ENCODE results near the gene SPAG5. TPM values are rescaled to one million over a fixed set of nuclear protein-coding genes. Genes with fewer than 3 reads are reported as not detected.
A peak's percentile ranks its signal among the peaks of the same experiment; 100 is the strongest.

Gene SPAG5
- total RNA-seq, 1 experiment from 2014 or later, result 84.1 TPM

- DNase-seq (ENCODE audit: low read depth), result no peak
Measured at GRCh38 chr17:28573966-28574480, 24.8 kb downstream of the SPAG5 start.

GRCh38 chr17:28573521-28573920 is 25.3 kb downstream of the SPAG5 start:
- DNase-seq (ENCODE audit: low read depth), result no peak

DNA sequence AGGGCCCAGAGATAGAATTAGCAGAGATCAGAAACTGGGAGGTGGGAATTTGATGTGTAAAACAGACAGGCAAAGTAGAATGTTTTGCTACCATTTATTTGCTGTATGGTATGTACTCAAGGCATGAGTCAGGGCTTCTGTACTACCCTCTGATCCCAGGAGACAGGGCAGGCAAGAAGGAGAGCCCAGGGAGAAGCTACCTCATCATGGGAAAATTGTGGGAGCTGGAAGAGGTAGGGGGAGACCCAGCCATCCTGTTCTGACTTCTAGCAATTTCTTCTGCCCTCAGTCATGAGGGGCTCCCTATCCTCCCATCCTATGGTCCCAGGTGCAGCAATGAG is 25.8 kb downstream of the SPAG5 start:
- no peak for DNase-seq (ENCODE audit: low read depth)

GRCh38 chr17:28572259-28573039 is 26.4 kb downstream of the SPAG5 start:
- no peak for DNase-seq (ENCODE audit: low read depth)

DNA sequence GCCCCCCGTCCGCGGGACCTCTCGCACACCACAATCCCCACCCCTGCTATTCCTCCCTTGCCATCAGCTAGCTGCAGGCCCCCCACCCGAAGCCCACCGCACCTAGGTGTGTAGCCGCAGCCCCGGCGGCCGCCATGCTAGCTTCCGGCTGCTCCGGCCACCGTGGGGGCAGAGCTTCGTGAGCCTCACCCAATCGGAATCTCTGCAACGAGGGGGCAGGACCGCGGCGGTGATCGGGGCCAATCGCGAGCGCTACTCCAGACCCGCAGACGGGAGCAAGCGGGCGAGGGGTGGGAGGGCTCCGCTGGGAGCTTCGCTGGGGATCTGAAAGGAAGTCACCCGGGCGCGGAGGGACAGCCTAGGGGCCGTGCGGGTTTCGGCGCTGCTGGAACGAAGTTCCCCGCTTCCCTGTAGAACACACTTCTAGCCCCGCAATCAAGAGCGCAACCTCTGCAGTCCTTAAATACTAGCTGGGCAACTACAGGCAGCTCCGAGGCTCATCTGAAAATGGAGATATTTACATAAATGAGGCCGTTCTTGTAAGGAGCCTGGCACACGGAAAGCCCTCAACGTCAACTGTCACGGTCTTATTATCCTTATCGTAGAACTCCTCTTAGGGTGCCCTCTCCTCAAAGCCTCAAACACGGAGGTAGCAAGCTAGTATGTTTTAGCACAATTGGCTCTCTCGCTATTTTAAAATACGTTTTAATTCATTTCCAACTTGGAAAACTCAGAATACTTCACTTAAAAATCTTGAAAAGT is 27.3 kb downstream of the SPAG5 start, which contains the start of gene PIGS:
TSS of gene PIGS (minus strand) at position 164 of the 762 bp plus-strand sequence. CDS start at position 136, 28 bp downstream.
- DNase-seq (ENCODE audit: low read depth), result peak; percentile 90

DNA sequence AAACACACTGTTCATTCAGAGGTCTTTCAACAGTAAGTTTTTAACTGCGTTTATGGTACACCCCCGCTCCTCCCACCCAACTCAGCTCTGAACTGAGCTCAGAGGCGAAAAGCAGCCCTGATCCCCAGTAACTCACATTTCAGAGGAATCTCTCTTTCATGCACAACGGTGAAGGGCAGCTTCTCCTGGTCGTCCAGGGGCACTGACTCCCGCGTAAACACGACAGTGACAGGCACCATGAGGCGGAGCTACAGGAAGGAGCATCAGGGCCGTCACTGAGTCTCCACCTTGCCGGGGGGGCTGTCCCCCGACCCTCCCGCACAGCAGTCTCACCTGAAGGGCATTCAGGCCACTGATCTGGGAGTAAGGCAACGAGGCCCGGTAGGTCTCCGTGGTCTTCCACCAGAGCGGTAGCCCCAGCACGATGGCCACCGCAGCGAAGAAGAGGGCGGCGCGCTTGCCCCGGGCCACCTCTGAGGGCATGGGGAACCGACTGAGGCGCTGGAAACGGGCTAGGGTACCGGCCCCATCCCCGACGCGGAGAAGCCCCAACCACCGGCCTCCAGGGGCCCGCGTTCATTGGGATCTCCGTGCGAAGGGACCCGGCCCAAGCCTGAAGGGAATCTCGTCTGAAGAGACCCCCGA is 28.0 kb downstream of the SPAG5 start:
- DNase-seq (ENCODE audit: low read depth), result peak; percentile 21

- DNase-seq (ENCODE audit: low read depth), result no peak
Measured at GRCh38 chr17:28569446-28569845, 29.4 kb downstream of the SPAG5 start.

GRCh38 chr17:28567604-28568003 is 31.2 kb downstream of the SPAG5 start:
- DNase-seq (ENCODE audit: low read depth), result no peak

GRCh38 chr17:28563475-28563874 is 35.4 kb downstream of the SPAG5 start:
- peak; percentile 39 for DNase-seq (ENCODE audit: low read depth)

GRCh38 chr17:28555022-28555421 is 43.8 kb downstream of the SPAG5 start:
- DNase-seq (ENCODE audit: low read depth), result no peak

GRCh38 chr17:28554565-28554964 is 44.3 kb downstream of the SPAG5 start:
- DNase-seq (ENCODE audit: low read depth), result no peak

- no peak for DNase-seq (ENCODE audit: low read depth)
Measured at GRCh38 chr17:28553000-28553505, 45.8 kb downstream of the SPAG5 start.

DNA sequence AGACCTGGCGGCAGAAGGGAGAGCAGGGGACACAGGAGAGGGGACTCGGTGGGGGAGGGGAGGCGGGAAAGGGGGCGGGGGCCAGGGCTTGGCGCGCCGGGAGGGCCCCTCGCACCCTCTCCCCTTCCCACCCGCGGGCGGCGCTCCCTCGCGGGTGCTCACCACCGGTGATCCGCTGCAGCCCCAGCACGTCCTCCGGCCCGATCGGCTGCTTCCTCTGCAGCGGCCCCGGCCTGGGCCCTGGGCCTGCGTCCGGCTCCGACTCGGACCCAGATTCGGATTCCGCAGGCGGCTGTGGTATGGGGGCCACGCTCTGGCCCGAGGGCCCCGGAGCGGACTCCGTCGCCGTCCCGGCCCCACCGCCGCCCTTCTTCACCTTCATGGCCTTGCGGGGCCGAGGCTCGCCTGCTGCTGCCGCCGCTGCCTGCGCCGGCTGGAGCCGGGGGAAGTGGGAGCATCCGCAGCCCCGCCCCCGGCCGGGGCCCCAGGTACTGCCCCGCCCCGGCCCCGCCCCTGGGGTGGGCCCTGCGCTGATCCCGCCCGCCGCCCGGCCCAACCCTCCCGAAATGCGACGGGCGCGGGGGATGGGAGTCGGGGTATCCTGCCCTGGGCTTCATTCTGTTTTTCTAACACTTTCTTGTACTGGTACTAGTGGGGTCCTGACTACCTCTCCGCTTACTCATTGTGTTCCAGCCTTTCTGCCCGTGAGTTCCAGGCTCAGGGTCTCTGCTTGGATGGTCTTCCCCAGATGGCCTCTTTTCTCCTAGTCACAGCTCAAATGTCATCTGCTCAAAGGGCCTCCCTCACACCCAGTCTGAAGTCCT is 46.4 kb downstream of the SPAG5 start, which contains the start of gene UNC119:
TSS of gene UNC119 (minus strand) at position 449 of the 824 bp plus-strand sequence. CDS start at position 382, 67 bp downstream.
- DNase-seq (ENCODE audit: low read depth), result peak; percentile 63

DNA sequence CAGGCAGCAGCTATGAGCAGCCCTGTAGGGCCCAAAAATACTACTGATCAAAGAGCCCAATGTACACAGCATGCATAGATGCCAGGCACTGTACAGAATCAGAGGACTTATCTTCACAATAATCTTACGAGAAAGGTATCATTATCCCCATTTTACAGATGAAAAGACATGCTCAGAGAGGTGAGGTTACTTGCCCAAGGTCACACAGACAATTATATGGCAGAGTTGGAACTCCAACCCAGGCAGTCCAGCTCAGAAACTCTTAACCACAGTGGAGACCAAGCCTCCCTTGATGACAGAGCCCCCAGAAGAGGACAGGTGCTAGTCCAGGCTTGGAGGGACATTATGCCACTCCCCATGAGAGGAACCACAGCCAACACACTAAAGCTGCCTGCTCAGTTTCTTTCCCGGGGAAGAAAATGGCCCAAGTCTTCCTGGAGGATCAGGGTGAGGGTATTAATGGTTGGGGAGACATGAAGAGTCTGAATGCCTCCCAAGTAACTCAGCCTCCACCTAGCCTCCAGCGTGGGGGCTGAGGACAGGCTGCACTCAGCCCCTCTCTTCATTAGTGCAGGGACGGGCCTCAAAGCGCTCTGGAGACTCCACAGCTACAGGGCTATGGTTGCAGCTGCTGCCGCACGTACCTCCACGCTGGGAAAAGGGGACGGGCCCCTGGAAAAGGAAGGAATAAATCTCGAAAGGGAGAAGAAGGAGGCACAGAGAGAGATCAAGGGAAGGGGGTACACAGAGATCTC is 47.2 kb downstream of the SPAG5 start:
- DNase-seq (ENCODE audit: low read depth), result no peak

DNA sequence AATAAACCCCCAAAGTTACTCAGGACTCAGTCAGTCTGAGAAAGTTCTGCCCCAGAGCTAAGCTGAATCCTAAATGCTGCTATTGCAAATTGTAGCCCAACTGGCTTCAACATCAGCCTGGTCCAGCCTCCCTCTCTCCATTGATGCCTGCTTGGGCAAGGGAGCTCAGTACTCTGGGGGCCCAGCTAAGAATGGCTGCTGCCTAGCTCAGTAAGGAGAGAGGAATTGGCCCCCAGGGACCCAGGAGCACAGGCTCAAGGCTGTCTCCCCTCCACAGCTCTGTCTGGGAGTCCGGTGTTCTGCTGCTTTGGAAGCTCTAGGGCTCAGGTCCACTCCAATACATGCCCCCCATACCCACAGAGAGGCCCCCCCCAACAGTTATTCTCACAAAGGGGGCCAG is 48.0 kb downstream of the SPAG5 start:
- no peak for DNase-seq (ENCODE audit: low read depth)

GRCh38 chr17:28549236-28550132 is 49.3 kb downstream of the SPAG5 start:
- DNase-seq (ENCODE audit: low read depth), result no peak

GRCh38 chr17:28548417-28549130 is 50.3 kb downstream of the SPAG5 start:
- DNase-seq (ENCODE audit: low read depth), result no peak

DNA sequence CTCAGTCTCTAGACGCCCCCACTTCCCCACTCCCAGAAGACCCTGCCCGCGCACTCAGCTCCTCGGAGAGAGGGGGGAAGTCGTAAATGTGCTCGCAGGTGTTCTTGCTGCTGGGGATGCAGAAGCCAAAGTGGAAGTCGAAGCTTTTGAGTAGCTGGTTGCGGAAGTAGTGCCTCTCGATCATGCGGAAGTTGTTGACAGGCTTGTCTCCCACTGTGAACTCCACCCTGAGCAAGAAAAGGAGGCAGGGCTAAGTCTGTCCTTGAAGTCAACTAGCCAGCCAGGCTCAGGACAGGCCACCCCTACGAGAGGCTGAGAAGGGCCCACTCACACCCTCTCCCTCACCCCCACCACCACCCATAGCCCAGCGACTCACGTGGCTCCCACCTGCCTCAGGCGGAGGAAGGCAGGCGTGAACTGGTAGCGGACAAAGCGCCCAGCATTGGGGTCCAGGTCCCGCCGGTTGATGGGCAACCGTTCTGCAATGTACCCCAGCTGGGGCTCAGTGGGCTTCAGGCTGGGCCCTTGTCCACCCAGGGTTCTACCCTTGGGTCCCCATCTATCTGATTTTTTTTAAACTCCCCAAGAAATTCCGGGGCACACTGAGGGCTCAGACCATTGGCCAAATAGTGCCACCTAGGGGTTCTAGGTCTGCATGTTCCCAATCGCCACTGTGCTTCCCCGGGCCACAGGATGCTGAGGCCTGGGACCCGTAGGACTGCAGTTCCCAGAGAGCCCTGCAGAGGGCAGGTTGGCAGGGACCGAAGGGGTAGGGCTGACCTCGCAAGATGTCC is 51.0 kb downstream of the SPAG5 start:
- DNase-seq (ENCODE audit: low read depth), result peak; percentile 57
